GM23338 (cell line): ENCODE results near the gene FUZ. TPM values are rescaled to one million over a fixed set of nuclear protein-coding genes. Genes with fewer than 3 reads are reported as not detected.

Experiments
- ATAC-seq: fragments of 200-7000 bp; cut with Tn5 transposase; 3 replicates; pipeline ENCODE4 v1.9.1; 2020
- DNase-seq: peaks from one replicate; pipeline ENCODE4 v3.0.0-alpha.2; 2015; ENCODE audit warnings: low spot score
- H2AFZ ChIP-seq: fragments of 200-600 bp; sonication (generic); 2 replicates; pipeline ENCODE4 v1.8.0; 2016; ENCODE audit warnings: antibody characterized with exemption, mild to moderate bottlenecking, moderate library complexity
- H3F3A ChIP-seq: fragments of 200-600 bp; sonication (generic); replicated peaks from 2 replicates; pipeline ENCODE4 v1.8.0; 2017; ENCODE audit warnings: antibody characterized with exemption, mixed run types, low read depth
- H3K27ac ChIP-seq: fragments of 200-600 bp; sonication (generic); 2 replicates; pipeline ENCODE4 v1.6.1; 2016; ENCODE audit warnings: low read depth
- H3K27me3 ChIP-seq: fragments of 200-600 bp; sonication (generic); 2 replicates; pipeline ENCODE4 v1.8.0; 2016; ENCODE audit warnings: mild to moderate bottlenecking, mixed run types, moderate library complexity; ENCODE audit not compliant: insufficient read depth
- H3K36me3 ChIP-seq: fragments of 200-600 bp; sonication (generic); 2 replicates; pipeline ENCODE4 v1.8.0; 2016; ENCODE audit warnings: mild to moderate bottlenecking; ENCODE audit not compliant: insufficient read depth
- H3K4me1 ChIP-seq: fragments of 200-600 bp; sonication (generic); 2 replicates; pipeline ENCODE4 v1.8.0; 2016; ENCODE audit warnings: mild to moderate bottlenecking, moderate library complexity; ENCODE audit not compliant: insufficient read depth
- H3K4me2 ChIP-seq: fragments of 200-600 bp; sonication (generic); 2 replicates; pipeline ENCODE4 v1.7.1; 2017; ENCODE audit warnings: mixed run types
- H3K4me3 ChIP-seq: fragments of 200-600 bp; sonication (generic); 2 replicates; pipeline ENCODE4 v1.6.1; 2016; ENCODE audit warnings: mixed run types
- H3K79me2 ChIP-seq: fragments of 200-600 bp; sonication (generic); replicated peaks from 2 replicates; pipeline ENCODE4 v1.8.0; 2017; ENCODE audit warnings: mild to moderate bottlenecking; ENCODE audit not compliant: insufficient read depth
- H3K9me2 ChIP-seq: fragments of 200-600 bp; sonication (generic); 2 replicates; pipeline ENCODE4 v1.8.0; 2017; ENCODE audit not compliant: insufficient read depth
- H4K20me1 ChIP-seq: fragments of 200-600 bp; sonication (generic); replicated peaks from 2 replicates; pipeline ENCODE4 v1.8.0; 2017; ENCODE audit warnings: mild to moderate bottlenecking; ENCODE audit not compliant: insufficient read depth
- H3K27ac Mint-ChIP-seq: 2 replicates; pipeline ENCODE4 v1.8.0; 2020; ENCODE audit warnings: inconsistent platforms, mild to moderate bottlenecking, moderate library complexity, mixed read lengths
- H3K27me3 Mint-ChIP-seq: 3 replicates; pipeline ENCODE4 v1.8.0; 2022; ENCODE audit warnings: low read depth, mild to moderate bottlenecking, moderate library complexity, mixed read lengths, inconsistent platforms; ENCODE audit not compliant: insufficient read depth, poor library complexity
- H3K36me3 Mint-ChIP-seq: 3 replicates; pipeline ENCODE4 v1.8.0; 2021; ENCODE audit warnings: low read depth, mild to moderate bottlenecking, inconsistent platforms, moderate library complexity, mixed read lengths
- H3K4me1 Mint-ChIP-seq: 3 replicates; pipeline ENCODE4 v1.8.0; 2020; ENCODE audit warnings: mild to moderate bottlenecking, inconsistent platforms, mixed read lengths
- H3K4me3 Mint-ChIP-seq: 3 replicates; pipeline ENCODE4 v1.8.0; 2021; ENCODE audit warnings: moderate library complexity, mild to moderate bottlenecking, inconsistent platforms, mixed read lengths
- H3K9me3 Mint-ChIP-seq: 3 replicates; pipeline ENCODE4 v1.8.0; 2020; ENCODE audit warnings: moderate library complexity, mild to moderate bottlenecking, inconsistent platforms, mixed read lengths
- CREB1 ChIP-seq: fragments of 250-450 bp; sonication (Bioruptor Pico); IDR thresholded peaks from 2 replicates; pipeline ENCODE4 v1.5.0; 2020; ENCODE audit warnings: low read depth, mild to moderate bottlenecking, moderate library complexity
- ETS1 ChIP-seq: IDR thresholded peaks from 2 replicates; pipeline ENCODE4 v1.6.1; 2016; ENCODE audit warnings: antibody characterized with exemption
- EZH2 ChIP-seq: fragments of 200-600 bp; sonication (generic); IDR thresholded peaks from one replicate; pipeline ENCODE4 v1.8.0; 2017; ENCODE audit warnings: antibody characterized with exemption, mild to moderate bottlenecking, low read depth; ENCODE audit not compliant: unreplicated experiment
- EZH2phosphoT487 ChIP-seq: fragments of 200-600 bp; sonication (generic); IDR thresholded peaks from one replicate; pipeline ENCODE4 v1.8.1; 2018; ENCODE audit warnings: antibody characterized with exemption; ENCODE audit not compliant: unreplicated experiment
- JUNB ChIP-seq: IDR thresholded peaks from one replicate; pipeline ENCODE4 v1.6.1; 2016; ENCODE audit warnings: antibody characterized with exemption; ENCODE audit not compliant: unreplicated experiment
- NANOG ChIP-seq: IDR thresholded peaks from 2 replicates; pipeline ENCODE4 v1.6.1; 2016; ENCODE audit warnings: antibody characterized with exemption, borderline replicate concordance
- POLR2AphosphoS5 ChIP-seq: IDR thresholded peaks from 2 replicates; pipeline ENCODE4 v1.6.1; 2016; ENCODE audit warnings: antibody characterized with exemption, low read depth
- STAT1 ChIP-seq: IDR thresholded peaks from one replicate; pipeline ENCODE4 v1.6.1; 2016; ENCODE audit warnings: antibody characterized with exemption; ENCODE audit not compliant: unreplicated experiment
- ZNF114 ChIP-seq: fragments of 250-450 bp; sonication (Bioruptor Pico); IDR thresholded peaks from 2 replicates; pipeline ENCODE4 v1.5.0; 2020; ENCODE audit warnings: mild to moderate bottlenecking, moderate library complexity
- ZNF331 ChIP-seq: fragments of 250-450 bp; sonication (Bioruptor Pico); IDR thresholded peaks from 2 replicates; pipeline ENCODE4 v1.5.0; 2020; ENCODE audit warnings: low read depth, mild to moderate bottlenecking, moderate library complexity
- ZNF462 ChIP-seq: fragments of 250-450 bp; sonication (Bioruptor Pico); IDR thresholded peaks from 2 replicates; pipeline ENCODE4 v1.5.0; 2020; ENCODE audit warnings: mild to moderate bottlenecking, moderate library complexity
- polyA plus RNA-seq: library from polyadenylated mRNA; unstranded; fragments of >200 nt; fragmentation: Nextera tagmentation; extraction: Ambion mirVana; gene quantifications from 2 replicates; pipeline ENCODE4 v1.2.1, GENCODE V29; 2016
- total RNA-seq: library from RNA; depleted of rRNA; stranded (reverse); fragments of >200 nt; shearing (Covaris generic); gene quantifications from 2 replicates; pipeline ENCODE4 v1.2.3, GENCODE V29; 2014

The FUZ gene
- total and polyA plus RNA-seq, 2 experiments from 2014 or later: 24.3 to 34.8 TPM

- TF ChIP-seq EZH2phosphoT487 (no peak), ETS1 (no peak), ZNF114 (CRISPR knock-in tag) (no peak), CREB1 (CRISPR knock-in tag) (no peak), JUNB (no peak), STAT1 (no peak), NANOG (no peak)
Observed at GRCh38 chr19:49829721-49830120, 16.6 kb upstream of the FUZ start (continued).

- no peak overlapping the region for H3K4me3 ChIP-seq
- no peaks in the 10 kb centered on the region for H3K36me3 ChIP-seq
- H4K20me1 ChIP-seq: no peaks in the 10 kb centered on the region; the same call in 1 of the 2 replicates
- Mint-ChIP-seq H3K36me3 (peaks cover 19% of the 10 kb centered on the region), H3K27me3 (peaks cover 9% of the 10 kb centered on the region), H3K4me3 (no peak overlapping the region), H3K27ac (no peak overlapping the region), H3K4me1 (no peaks in the 10 kb centered on the region; the same call in 2 of the 3 replicates), H3K9me3 (no peaks in the 10 kb centered on the region; the same call in 2 of the 3 replicates)
- H3K27me3 ChIP-seq: no peaks in the 10 kb centered on the region
- no peak overlapping the region for H3K27ac ChIP-seq
- no peaks in the 10 kb centered on the region for H3K9me2 ChIP-seq
- peaks cover 5% of the 10 kb centered on the region; the same call in 1 of the 2 replicates for H3K79me2 ChIP-seq
- no peak for DNase-seq
- H3K4me2 ChIP-seq: no peak overlapping the region
- H3F3A ChIP-seq: no peaks in the 10 kb centered on the region
- ATAC-seq: no peak
- TF ChIP-seq ZNF331 (CRISPR knock-in tag) (no peak), CREB1 (CRISPR knock-in tag) (no peak), POLR2AphosphoS5 (no peak), NANOG (no peak), EZH2 (no peak)
- H2AFZ ChIP-seq: no peak overlapping the region
- H3K4me1 ChIP-seq: no peaks in the 10 kb centered on the region
Observed at GRCh38 chr19:49829200-49829599, 16.1 kb upstream of the FUZ start.

GRCh38 chr19:49827034-49827433 is 13.9 kb upstream of the FUZ start:
- H3F3A ChIP-seq: no peaks in the 10 kb centered on the region
- H3K36me3 ChIP-seq: peaks cover 3% of the 10 kb centered on the region; the same call in 1 of the 2 replicates
- no peak overlapping the region for H3K4me3 Mint-ChIP-seq
- H4K20me1 ChIP-seq: no peaks in the 10 kb centered on the region; the same call in 1 of the 2 replicates
- no peaks in the 10 kb centered on the region for H3K4me1 Mint-ChIP-seq
- H3K27me3 ChIP-seq: no peaks in the 10 kb centered on the region
- H3K4me3 ChIP-seq: no peak overlapping the region
- H3K9me2 ChIP-seq: no peaks in the 10 kb centered on the region
- H3K4me2 ChIP-seq: no peak overlapping the region
- H3K27ac ChIP-seq: no peak overlapping the region
- peaks cover 9% of the 10 kb centered on the region for H3K79me2 ChIP-seq
- H3K4me1 ChIP-seq: no peaks in the 10 kb centered on the region
- no peaks in the 10 kb centered on the region; the same call in 2 of the 3 replicates for H3K9me3 Mint-ChIP-seq
- H3K27ac Mint-ChIP-seq: no peak overlapping the region
- no peak for DNase-seq
- no peak overlapping the region for H2AFZ ChIP-seq
- H3K27me3 Mint-ChIP-seq: peaks cover 9% of the 10 kb centered on the region
- H3K36me3 Mint-ChIP-seq: peaks cover 13% of the 10 kb centered on the region
- ATAC-seq: no peak
- TF ChIP-seq NANOG (no peak), EZH2 (no peak), JUNB (no peak), ZNF462 (no peak), POLR2AphosphoS5 (no peak), EZH2phosphoT487 (no peak), ZNF331 (CRISPR knock-in tag) (no peak), STAT1 (no peak)
